Stimulated activated effector memory CD8-positive, alpha-beta T cell treated with anti-CD3 and anti-CD28 coated beads, Interleukin-12 subunit alpha, Interleukin-12 subunit beta, amount 100 ng/mL, for 72 hours (primary cell): ENCODE data around the gene SLC9A2.

ENCODE experiments used
- ATAC-seq: fragments of 150-1000 bp; cut with Tn5 transposase; 2 replicates; pipeline ENCODE4 v1.10.0; 2021
- DNase-seq, 2 donors: peaks; one replicate each; pipeline ENCODE4 v3.0.0; 2021 to 2022; ENCODE audit warnings: low spot score in 2 of 2
- H3K27ac Mint-ChIP-seq: one replicate; pipeline ENCODE4 v1.8.0; 2022; ENCODE audit warnings: mild to moderate bottlenecking, mixed read lengths
- H3K36me3 Mint-ChIP-seq: one replicate; pipeline ENCODE4 v1.8.0; 2022; ENCODE audit warnings: mild to moderate bottlenecking, mixed read lengths
- H3K4me1 Mint-ChIP-seq: one replicate; pipeline ENCODE4 v1.8.0; 2022; ENCODE audit warnings: mixed read lengths
- H3K4me3 Mint-ChIP-seq: one replicate; pipeline ENCODE4 v1.8.0; 2022; ENCODE audit warnings: mild to moderate bottlenecking, mixed read lengths
- H3K9me3 Mint-ChIP-seq: one replicate; pipeline ENCODE4 v1.8.0; 2022; ENCODE audit warnings: mixed read lengths

Gene SLC9A2

GRCh38 chr2:102619414-102620319, at the start of gene SLC9A2:
Gene SLC9A2 (plus strand): TSS chr2:102619553. CDS start chr2:102619849, 296 bp downstream.
- Mint-ChIP-seq H3K4me1 (peaks cover 12% of the 10 kb centered on the region), H3K27ac (no peak within 1 kb of the TSS), H3K4me3 (peak within 1 kb of the TSS; percentile 52), H3K36me3 (no peaks in the 10 kb centered on the region), H3K9me3 (no peaks in the 10 kb centered on the region)
- peak; percentile 57 for ATAC-seq
- peak in 1 of 2 donors; percentile 55 for DNase-seq

- Mint-ChIP-seq H3K4me3 (no peak overlapping the region), H3K27ac (no peak overlapping the region), H3K4me1 (no peaks in the 10 kb centered on the region), H3K9me3 (peaks cover 6% of the 10 kb centered on the region), H3K36me3 (no peaks in the 10 kb centered on the region)
- no peak for DNase-seq
- ATAC-seq, result no peak
These were observed 43.5 kb upstream of the SLC9A2 start for GRCh38 chr2:102575888-102576287.

- Mint-ChIP-seq H3K9me3 (peaks cover 4% of the 10 kb centered on the region), H3K4me1 (peaks cover 6% of the 10 kb centered on the region), H3K27ac (no peak overlapping the region), H3K4me3 (no peak overlapping the region), H3K36me3 (no peaks in the 10 kb centered on the region)
- DNase-seq, result no peak
- no peak for ATAC-seq
These were observed 41.0 kb upstream of the SLC9A2 start for GRCh38 chr2:102578376-102578775.

GRCh38 chr2:102581911-102582310, 37.4 kb upstream of the SLC9A2 start:
- ATAC-seq (no peak), DNase-seq (no peak)
- H3K4me3 Mint-ChIP-seq, result no peak overlapping the region
- H3K4me1 Mint-ChIP-seq, result peaks cover 6% of the 10 kb centered on the region
- H3K36me3 Mint-ChIP-seq, result no peaks in the 10 kb centered on the region
- peaks cover 3% of the 10 kb centered on the region for H3K9me3 Mint-ChIP-seq
- H3K27ac Mint-ChIP-seq, result no peak overlapping the region

- peaks cover 2% of the 10 kb centered on the region for H3K9me3 Mint-ChIP-seq
- ATAC-seq, result no peak
- peaks cover 6% of the 10 kb centered on the region for H3K4me1 Mint-ChIP-seq
- H3K4me3 Mint-ChIP-seq, result no peak overlapping the region
- no peak for DNase-seq
- H3K36me3 Mint-ChIP-seq, result no peaks in the 10 kb centered on the region
- no peak overlapping the region for H3K27ac Mint-ChIP-seq
These were observed 36.5 kb upstream of the SLC9A2 start for GRCh38 chr2:102582845-102583244.

GRCh38 chr2:102585847-102586404, 33.4 kb upstream of the SLC9A2 start:
- ATAC-seq (no peak), DNase-seq (no peak)
- no peaks in the 10 kb centered on the region for H3K36me3 Mint-ChIP-seq

GRCh38 chr2:102588213-102588939, 31.0 kb upstream of the SLC9A2 start:
- no peak for DNase-seq
- Mint-ChIP-seq H3K4me3 (no peak overlapping the region), H3K27ac (no peak overlapping the region), H3K4me1 (no peaks in the 10 kb centered on the region), H3K9me3 (no peaks in the 10 kb centered on the region), H3K36me3 (no peaks in the 10 kb centered on the region)
- no peak for ATAC-seq

More at GRCh38 chr2:102585847-102586404, 33.4 kb upstream of the SLC9A2 start:
- peaks cover 6% of the 10 kb centered on the region for H3K4me1 Mint-ChIP-seq
- H3K27ac Mint-ChIP-seq, result no peak overlapping the region
- no peaks in the 10 kb centered on the region for H3K9me3 Mint-ChIP-seq
- H3K4me3 Mint-ChIP-seq, result no peak overlapping the region

- DNase-seq (no peak), ATAC-seq (no peak)
- H3K4me3 Mint-ChIP-seq, result no peak overlapping the region
- no peaks in the 10 kb centered on the region for H3K9me3 Mint-ChIP-seq
- H3K4me1 Mint-ChIP-seq, result no peaks in the 10 kb centered on the region
- no peaks in the 10 kb centered on the region for H3K36me3 Mint-ChIP-seq
- no peak overlapping the region for H3K27ac Mint-ChIP-seq
These were observed 29.9 kb upstream of the SLC9A2 start for GRCh38 chr2:102589444-102589843.

- Mint-ChIP-seq H3K9me3 (no peaks in the 10 kb centered on the region), H3K4me3 (no peak overlapping the region), H3K4me1 (no peaks in the 10 kb centered on the region), H3K36me3 (no peaks in the 10 kb centered on the region), H3K27ac (no peak overlapping the region)
- ATAC-seq (no peak), DNase-seq (no peak)
These were observed 27.8 kb upstream of the SLC9A2 start for GRCh38 chr2:102591491-102592045.

- Mint-ChIP-seq H3K9me3 (no peaks in the 10 kb centered on the region), H3K36me3 (no peaks in the 10 kb centered on the region), H3K4me1 (no peaks in the 10 kb centered on the region), H3K27ac (no peak overlapping the region), H3K4me3 (no peak overlapping the region)
- ATAC-seq, result no peak
- DNase-seq, result peak; percentile 17 to 57
These were observed 26.8 kb upstream of the SLC9A2 start for GRCh38 chr2:102592601-102593000.

GRCh38 chr2:102593516-102593915, 25.8 kb upstream of the SLC9A2 start:
- Mint-ChIP-seq H3K36me3 (no peaks in the 10 kb centered on the region), H3K4me1 (no peaks in the 10 kb centered on the region), H3K27ac (no peak overlapping the region), H3K9me3 (no peaks in the 10 kb centered on the region), H3K4me3 (no peak overlapping the region)
- ATAC-seq, result no peak
- no peak for DNase-seq

- DNase-seq, result no peak
- no peak overlapping the region for H3K4me3 Mint-ChIP-seq
- H3K27ac Mint-ChIP-seq, result no peak overlapping the region
- no peaks in the 10 kb centered on the region for H3K9me3 Mint-ChIP-seq
- H3K36me3 Mint-ChIP-seq, result no peaks in the 10 kb centered on the region
- no peaks in the 10 kb centered on the region for H3K4me1 Mint-ChIP-seq
- ATAC-seq, result no peak
These were observed 24.8 kb upstream of the SLC9A2 start for GRCh38 chr2:102594445-102595016.

- Mint-ChIP-seq H3K4me3 (no peak overlapping the region), H3K27ac (no peak overlapping the region), H3K36me3 (no peaks in the 10 kb centered on the region), H3K4me1 (no peaks in the 10 kb centered on the region), H3K9me3 (peaks cover 3% of the 10 kb centered on the region)
- no peak for DNase-seq
- ATAC-seq, result peak; percentile 19
These were observed 21.6 kb upstream of the SLC9A2 start for GRCh38 chr2:102597788-102598187.

- Mint-ChIP-seq H3K36me3 (no peaks in the 10 kb centered on the region), H3K4me3 (no peak overlapping the region), H3K27ac (no peak overlapping the region), H3K4me1 (no peaks in the 10 kb centered on the region), H3K9me3 (peaks cover 3% of the 10 kb centered on the region)
- ATAC-seq (no peak), DNase-seq (no peak)
These were observed 19.9 kb upstream of the SLC9A2 start for GRCh38 chr2:102599486-102599885.

GRCh38 chr2:102601730-102602129, 17.6 kb upstream of the SLC9A2 start:
- H3K4me3 Mint-ChIP-seq, result no peak overlapping the region
- H3K9me3 Mint-ChIP-seq, result peaks cover 3% of the 10 kb centered on the region
- no peak overlapping the region for H3K27ac Mint-ChIP-seq
- no peak for DNase-seq
- no peaks in the 10 kb centered on the region for H3K36me3 Mint-ChIP-seq
- no peak for ATAC-seq
- H3K4me1 Mint-ChIP-seq, result no peaks in the 10 kb centered on the region
